Neural progenitor cell (in vitro differentiated cells): ENCODE measurements around the gene MAPRE2. TPM values are rescaled to one million over a fixed set of nuclear protein-coding genes. Genes with fewer than 3 reads are reported as not detected.

ENCODE experiments used
- DNase-seq: peaks from one replicate; pipeline ENCODE4 v3.0.0-alpha.2; 2016; ENCODE audit warnings: low spot score
- H2AFZ ChIP-seq: fragments of 200-600 bp; sonication (generic); replicated peaks from 2 replicates; pipeline ENCODE4 v1.6.1; 2016; ENCODE audit warnings: antibody characterized with exemption
- H3F3A ChIP-seq: fragments of 200-600 bp; sonication (generic); 2 replicates; pipeline ENCODE4 v1.6.1; 2016; ENCODE audit warnings: antibody characterized with exemption, low read depth
- H3K27ac ChIP-seq: fragments of 200-600 bp; sonication (generic); 2 replicates; pipeline ENCODE4 v1.5.1; 2016; ENCODE audit warnings: mild to moderate bottlenecking
- H3K27me3 ChIP-seq: fragments of 200-600 bp; sonication (generic); 2 replicates; pipeline ENCODE4 v1.6.1; 2016; ENCODE audit warnings: mild to moderate bottlenecking, moderate library complexity
- H3K36me3 ChIP-seq: fragments of 200-600 bp; sonication (generic); 2 replicates; pipeline ENCODE4 v1.5.1; 2016
- H3K4me1 ChIP-seq: fragments of 200-600 bp; sonication (generic); 2 replicates; pipeline ENCODE4 v1.6.1; 2016; ENCODE audit warnings: mixed run types
- H3K4me2 ChIP-seq: fragments of 200-600 bp; sonication (generic); 2 replicates; pipeline ENCODE4 v1.6.1; 2016
- H3K4me3 ChIP-seq: fragments of 200-600 bp; sonication (generic); 2 replicates; pipeline ENCODE4 v1.5.1; 2016
- H3K79me2 ChIP-seq: fragments of 200-600 bp; sonication (generic); 2 replicates; pipeline ENCODE4 v1.6.1; 2016; ENCODE audit warnings: low read depth
- H3K9ac ChIP-seq: fragments of 200-600 bp; sonication (generic); 2 replicates; pipeline ENCODE4 v1.6.1; 2016
- H3K9me3 ChIP-seq: fragments of 200-600 bp; sonication (generic); 2 replicates; pipeline ENCODE4 v1.5.1; 2016; ENCODE audit warnings: low read depth
- H4K20me1 ChIP-seq: fragments of 200-600 bp; sonication (generic); 2 replicates; pipeline ENCODE4 v1.6.1; 2016; ENCODE audit warnings: low read depth
- H3K27ac Mint-ChIP-seq: 3 replicates; pipeline ENCODE4 v1.8.0; 2021; ENCODE audit warnings: mixed read lengths
- H3K27me3 Mint-ChIP-seq: 2 replicates; pipeline ENCODE4 v1.8.0; 2022; ENCODE audit warnings: low read depth, mild to moderate bottlenecking, inconsistent platforms, moderate library complexity, mixed read lengths; ENCODE audit not compliant: insufficient read depth
- H3K36me3 Mint-ChIP-seq: 3 replicates; pipeline ENCODE4 v1.8.0; 2021; ENCODE audit warnings: mixed read lengths
- H3K4me1 Mint-ChIP-seq: 3 replicates; pipeline ENCODE4 v1.8.0; 2021; ENCODE audit warnings: mixed read lengths
- H3K4me3 Mint-ChIP-seq: 3 replicates; pipeline ENCODE4 v1.8.0; 2021; ENCODE audit warnings: mild to moderate bottlenecking, moderate library complexity, mixed read lengths
- H3K9me3 Mint-ChIP-seq: 3 replicates; pipeline ENCODE4 v1.8.0; 2020; ENCODE audit warnings: mixed read lengths
- CTCF ChIP-seq: fragments of 200-600 bp; sonication (generic); IDR thresholded peaks from 2 replicates; pipeline ENCODE4 v1.5.1; 2017; ENCODE audit warnings: antibody characterized with exemption, mild to moderate bottlenecking
- EZH2 ChIP-seq: fragments of 200-600 bp; sonication (generic); IDR thresholded peaks from 2 replicates; pipeline ENCODE4 v1.6.1; 2017; ENCODE audit warnings: antibody characterized with exemption, mild to moderate bottlenecking, moderate library complexity
- EZH2phosphoT487 ChIP-seq: fragments of 200-600 bp; sonication (generic); IDR thresholded peaks from 2 replicates; pipeline ENCODE4 v1.6.1; 2017; ENCODE audit warnings: antibody characterized with exemption
- total RNA-seq: library from RNA; depleted of rRNA; stranded (reverse); fragments of >200 nt; gene quantifications from 2 replicates; pipeline ENCODE4 v1.2.3, GENCODE V29; 2015; ENCODE audit warnings: low replicate concordance

The MAPRE2 gene
- total RNA-seq, 1 donor from 2014 or later, result 34.6 TPM

GRCh38 chr18:35042389-35043071, 1.3 kb downstream of the MAPRE2 start:
- peaks cover 4% of the 10 kb centered on the region for H3K27me3 Mint-ChIP-seq
- no peak for DNase-seq
- Histone ChIP-seq H3K79me2 (peaks cover 57% of the 10 kb centered on the region), H3K36me3 (no peaks in the 10 kb centered on the region), H2AFZ (no peak overlapping the region), H4K20me1 (peaks cover 17% of the 10 kb centered on the region), H3K27ac (no peak overlapping the region), H3K4me2 (peak overlapping the region; percentile 90), H3K4me1 (peaks cover 44% of the 10 kb centered on the region), H3K9ac (no peak overlapping the region), H3K27me3 (no peaks in the 10 kb centered on the region), H3K9me3 (no peaks in the 10 kb centered on the region), H3F3A (peaks cover 14% of the 10 kb centered on the region), H3K4me3 (peak overlapping the region; percentile 66)
- peak overlapping the region; percentile 96 for H3K4me3 Mint-ChIP-seq
- no peak for TF ChIP-seq EZH2
- no peak for TF ChIP-seq CTCF
- TF ChIP-seq EZH2phosphoT487, result no peak
- peaks cover 53% of the 10 kb centered on the region for H3K4me1 Mint-ChIP-seq
- no peaks in the 10 kb centered on the region for H3K36me3 Mint-ChIP-seq
- H3K27ac Mint-ChIP-seq, result no peak overlapping the region
- H3K9me3 Mint-ChIP-seq, result no peaks in the 10 kb centered on the region

DNA sequence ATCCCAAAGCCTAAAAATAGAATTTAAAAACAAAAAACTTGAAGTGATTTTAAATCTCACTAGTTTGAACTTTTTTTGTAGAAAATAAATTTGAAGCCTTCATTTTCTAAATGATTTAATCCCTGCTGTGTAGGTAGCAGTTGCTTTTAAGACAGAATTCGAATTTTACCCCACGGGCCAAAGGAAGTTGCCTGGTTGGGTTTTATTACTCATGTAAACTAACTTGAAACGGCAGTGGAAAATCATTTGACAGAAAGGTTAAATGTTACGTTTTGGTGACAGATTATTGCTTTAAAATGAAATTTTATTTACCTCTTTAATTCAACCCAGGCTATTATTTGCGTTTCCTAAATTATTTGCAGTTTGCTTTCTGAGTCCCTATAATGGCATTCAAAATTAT, 2.0 kb downstream of the MAPRE2 start:
- peak overlapping the region; percentile 90 for H3K4me2 ChIP-seq
- H4K20me1 ChIP-seq, result peaks cover 17% of the 10 kb centered on the region
- DNase-seq, result no peak
- no peak overlapping the region for H3K27ac Mint-ChIP-seq
- peaks cover 53% of the 10 kb centered on the region for H3K4me1 Mint-ChIP-seq
- TF ChIP-seq EZH2phosphoT487, result no peak
- TF ChIP-seq EZH2, result no peak
- TF ChIP-seq CTCF, result no peak
- H3K27me3 ChIP-seq, result no peaks in the 10 kb centered on the region
- H3K36me3 Mint-ChIP-seq, result peaks cover 4% of the 10 kb centered on the region
- peaks cover 63% of the 10 kb centered on the region for H3K79me2 ChIP-seq
- peaks cover 4% of the 10 kb centered on the region for H3K27me3 Mint-ChIP-seq
- H3K36me3 ChIP-seq, result no peaks in the 10 kb centered on the region
- no peak overlapping the region for H3K9ac ChIP-seq
- peaks cover 4% of the 10 kb centered on the region for H3K9me3 Mint-ChIP-seq
- H3K9me3 ChIP-seq, result no peaks in the 10 kb centered on the region
- H2AFZ ChIP-seq, result no peak overlapping the region
- H3F3A ChIP-seq, result peaks cover 14% of the 10 kb centered on the region
- H3K4me3 Mint-ChIP-seq, result peak overlapping the region; percentile 96
- no peak overlapping the region for H3K27ac ChIP-seq
- H3K4me3 ChIP-seq, result peak overlapping the region; percentile 66
- H3K4me1 ChIP-seq, result peaks cover 44% of the 10 kb centered on the region

DNA sequence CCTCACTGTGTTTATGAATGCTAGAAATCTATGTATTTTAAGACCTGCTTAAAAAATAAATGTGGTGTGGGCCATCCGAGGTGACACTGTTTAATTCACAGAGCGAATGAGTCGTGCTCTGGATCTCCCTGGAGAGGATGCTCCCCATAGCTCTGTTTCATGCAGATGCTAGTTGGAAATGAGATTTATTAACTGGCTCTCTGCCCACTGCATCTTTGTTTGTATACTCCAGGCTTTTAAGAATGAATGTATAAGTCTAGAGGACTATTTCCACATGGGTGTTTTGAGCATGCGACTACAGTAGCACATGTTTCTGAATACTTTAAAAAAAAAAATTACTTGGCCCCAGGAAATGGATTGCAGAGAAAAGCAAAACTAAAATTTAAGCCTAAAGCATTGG, 3.9 kb downstream of the MAPRE2 start:
- Histone ChIP-seq H3K27me3 (no peaks in the 10 kb centered on the region), H4K20me1 (peaks cover 17% of the 10 kb centered on the region), H3F3A (peaks cover 15% of the 10 kb centered on the region), H3K4me2 (peak overlapping the region; percentile 14), H3K4me3 (no peak overlapping the region), H3K9ac (no peak overlapping the region), H3K9me3 (no peaks in the 10 kb centered on the region), H3K36me3 (no peaks in the 10 kb centered on the region), H2AFZ (no peak overlapping the region), H3K4me1 (peaks cover 46% of the 10 kb centered on the region), H3K27ac (no peak overlapping the region), H3K79me2 (peaks cover 83% of the 10 kb centered on the region)
- DNase-seq, result no peak
- Mint-ChIP-seq H3K27me3 (peaks cover 4% of the 10 kb centered on the region), H3K27ac (peak overlapping the region; percentile 73), H3K4me3 (no peak overlapping the region), H3K9me3 (peaks cover 4% of the 10 kb centered on the region), H3K36me3 (peaks cover 4% of the 10 kb centered on the region), H3K4me1 (peaks cover 57% of the 10 kb centered on the region)
- TF ChIP-seq EZH2 (no peak), EZH2phosphoT487 (no peak)

DNA sequence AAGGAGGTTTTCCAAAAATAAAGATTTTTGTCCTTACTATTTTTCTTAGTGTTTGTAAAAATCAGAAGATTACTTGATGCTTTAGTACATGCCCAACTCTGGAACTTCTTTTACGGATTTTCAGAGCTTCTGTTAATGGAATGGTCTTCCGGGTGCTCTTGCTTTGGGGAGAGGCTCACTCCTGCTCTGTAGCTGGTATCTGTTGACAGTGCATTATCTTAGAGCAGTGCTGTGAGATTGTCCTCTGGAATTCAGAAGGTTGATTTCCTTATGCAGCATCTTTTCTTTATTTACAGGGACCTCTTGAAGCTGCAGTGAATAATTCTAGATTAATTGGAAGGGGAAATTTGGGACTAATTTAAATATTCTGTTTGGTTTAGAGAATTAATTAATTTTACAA, 4.6 kb downstream of the MAPRE2 start:
- no peak overlapping the region for H3K27ac Mint-ChIP-seq
- peaks cover 17% of the 10 kb centered on the region for H3F3A ChIP-seq
- no peak overlapping the region for H3K9ac ChIP-seq
- H3K4me2 ChIP-seq, result peak overlapping the region; percentile 14
- peaks cover 4% of the 10 kb centered on the region for H3K36me3 Mint-ChIP-seq
- peaks cover 17% of the 10 kb centered on the region for H4K20me1 ChIP-seq
- H3K27ac ChIP-seq, result no peak overlapping the region
- no peak for TF ChIP-seq EZH2
- TF ChIP-seq CTCF, result no peak
- TF ChIP-seq EZH2phosphoT487, result no peak
- no peak overlapping the region for H3K4me3 Mint-ChIP-seq
- peaks cover 4% of the 10 kb centered on the region for H3K9me3 Mint-ChIP-seq
- H3K4me3 ChIP-seq, result no peak overlapping the region
- no peaks in the 10 kb centered on the region for H3K9me3 ChIP-seq
- H3K27me3 Mint-ChIP-seq, result peaks cover 4% of the 10 kb centered on the region
- peaks cover 88% of the 10 kb centered on the region for H3K79me2 ChIP-seq
- peaks cover 57% of the 10 kb centered on the region for H3K4me1 Mint-ChIP-seq
- no peak for DNase-seq
- H3K27me3 ChIP-seq, result no peaks in the 10 kb centered on the region
- no peak overlapping the region for H2AFZ ChIP-seq
- peaks cover 48% of the 10 kb centered on the region for H3K4me1 ChIP-seq
- no peaks in the 10 kb centered on the region for H3K36me3 ChIP-seq
